ENCODE measurements around the gene POU2F1.

DNA sequence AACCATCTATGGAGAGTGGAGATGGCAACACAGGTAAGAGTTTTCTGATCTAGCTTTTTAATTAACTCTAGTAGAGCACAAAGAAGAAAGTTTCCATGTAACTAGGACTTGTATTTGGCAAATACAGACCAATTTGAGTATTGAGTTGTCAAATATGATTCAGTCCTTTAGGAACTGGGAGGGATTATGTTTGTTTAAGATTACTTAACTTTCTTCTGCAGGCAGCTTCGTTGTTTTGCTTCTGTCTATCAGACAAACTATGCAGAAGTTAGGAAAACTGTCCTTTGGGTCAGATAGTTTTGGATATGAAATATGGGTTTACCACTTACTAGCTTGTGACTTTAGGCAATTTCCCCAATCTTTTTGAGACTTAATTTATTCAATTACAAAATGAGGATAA, 111.8 kb downstream of the POU2F1 start:
- TF ChIP-seq, protein P1, sequence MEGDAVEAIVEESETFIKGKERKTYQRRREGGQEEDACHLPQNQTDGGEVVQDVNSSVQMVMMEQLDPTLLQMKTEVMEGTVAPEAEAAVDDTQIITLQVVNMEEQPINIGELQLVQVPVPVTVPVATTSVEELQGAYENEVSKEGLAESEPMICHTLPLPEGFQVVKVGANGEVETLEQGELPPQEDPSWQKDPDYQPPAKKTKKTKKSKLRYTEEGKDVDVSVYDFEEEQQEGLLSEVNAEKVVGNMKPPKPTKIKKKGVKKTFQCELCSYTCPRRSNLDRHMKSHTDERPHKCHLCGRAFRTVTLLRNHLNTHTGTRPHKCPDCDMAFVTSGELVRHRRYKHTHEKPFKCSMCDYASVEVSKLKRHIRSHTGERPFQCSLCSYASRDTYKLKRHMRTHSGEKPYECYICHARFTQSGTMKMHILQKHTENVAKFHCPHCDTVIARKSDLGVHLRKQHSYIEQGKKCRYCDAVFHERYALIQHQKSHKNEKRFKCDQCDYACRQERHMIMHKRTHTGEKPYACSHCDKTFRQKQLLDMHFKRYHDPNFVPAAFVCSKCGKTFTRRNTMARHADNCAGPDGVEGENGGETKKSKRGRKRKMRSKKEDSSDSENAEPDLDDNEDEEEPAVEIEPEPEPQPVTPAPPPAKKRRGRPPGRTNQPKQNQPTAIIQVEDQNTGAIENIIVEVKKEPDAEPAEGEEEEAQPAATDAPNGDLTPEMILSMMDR (IDR thresholded peaks at IDR 0.05) = no peak
- no peak for TF ChIP-seq POLR2A (IDR thresholded peaks at IDR 0.05)

All from body of pancreas (tissue), 4 donors.